GM12864 (cell line): ENCODE data around the gene MRPL58.
"Not testable (repeated sequence)": the region's sequence is repeated elsewhere in the genome, so short reads cannot be mapped to it uniquely, and the experiment has no call there.

ENCODE experiments used
- DNase-seq: peaks from one replicate; pipeline ENCODE4 v3.0.0-alpha.2; 2011; ENCODE audit warnings: low read depth
- H3K4me3 ChIP-seq: 2 replicates; pipeline ENCODE4 v1.5.1; 2011; ENCODE audit warnings: mild to moderate bottlenecking, low read depth, low read length, control low read depth
- TF ChIP-seq, protein P1 (sequence below): IDR thresholded peaks from 2 replicates; pipeline ENCODE4 v1.5.1; 2011; ENCODE audit warnings: low read depth, mild to moderate bottlenecking, moderate library complexity, low read length, control low read depth, inconsistent platforms; ENCODE audit errors: missing control alignments

The MRPL58 gene

DNA sequence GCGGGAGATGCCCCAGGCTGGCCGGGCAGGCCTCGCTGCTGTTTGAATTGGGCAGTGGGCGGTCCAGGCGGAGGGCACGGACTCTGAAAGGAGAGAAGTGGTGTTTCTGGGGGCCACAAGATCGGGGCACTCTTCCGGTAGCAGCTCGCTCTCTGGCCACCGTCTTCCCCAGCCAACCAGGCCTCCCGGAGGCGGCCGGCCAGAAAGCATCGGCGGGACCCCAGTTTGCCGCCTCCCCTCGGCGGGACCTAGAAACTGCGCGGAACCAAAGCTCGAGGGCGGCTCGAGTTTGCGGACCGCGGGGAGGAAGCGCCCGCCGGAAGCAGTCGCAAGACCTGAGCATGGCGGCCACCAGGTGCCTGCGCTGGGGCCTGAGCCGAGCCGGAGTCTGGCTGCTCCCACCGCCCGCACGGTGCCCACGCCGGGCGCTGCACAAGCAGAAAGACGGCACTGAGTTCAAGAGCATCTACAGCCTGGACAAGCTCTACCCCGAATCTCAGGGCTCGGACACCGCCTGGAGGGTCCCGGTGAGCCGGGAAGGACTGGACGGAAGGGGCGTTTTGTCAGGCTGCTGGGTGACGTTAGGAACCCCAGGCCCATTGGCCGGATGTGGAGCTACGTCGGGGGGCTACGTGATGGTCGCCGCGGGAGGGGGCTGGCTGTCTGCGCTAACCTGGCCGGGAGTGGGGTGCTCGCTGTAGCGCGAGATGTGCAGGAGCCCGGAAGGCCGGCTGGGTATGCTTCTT lies at the start of gene MRPL58:
TSS of gene MRPL58 (plus strand) at position 325 of the 746 bp plus-strand sequence. CDS start at position 342, 17 bp downstream.
- peak within 1 kb of the TSS; percentile 86 for H3K4me3 ChIP-seq
- DNase-seq = peak; percentile 57
- TF ChIP-seq, protein P1, sequence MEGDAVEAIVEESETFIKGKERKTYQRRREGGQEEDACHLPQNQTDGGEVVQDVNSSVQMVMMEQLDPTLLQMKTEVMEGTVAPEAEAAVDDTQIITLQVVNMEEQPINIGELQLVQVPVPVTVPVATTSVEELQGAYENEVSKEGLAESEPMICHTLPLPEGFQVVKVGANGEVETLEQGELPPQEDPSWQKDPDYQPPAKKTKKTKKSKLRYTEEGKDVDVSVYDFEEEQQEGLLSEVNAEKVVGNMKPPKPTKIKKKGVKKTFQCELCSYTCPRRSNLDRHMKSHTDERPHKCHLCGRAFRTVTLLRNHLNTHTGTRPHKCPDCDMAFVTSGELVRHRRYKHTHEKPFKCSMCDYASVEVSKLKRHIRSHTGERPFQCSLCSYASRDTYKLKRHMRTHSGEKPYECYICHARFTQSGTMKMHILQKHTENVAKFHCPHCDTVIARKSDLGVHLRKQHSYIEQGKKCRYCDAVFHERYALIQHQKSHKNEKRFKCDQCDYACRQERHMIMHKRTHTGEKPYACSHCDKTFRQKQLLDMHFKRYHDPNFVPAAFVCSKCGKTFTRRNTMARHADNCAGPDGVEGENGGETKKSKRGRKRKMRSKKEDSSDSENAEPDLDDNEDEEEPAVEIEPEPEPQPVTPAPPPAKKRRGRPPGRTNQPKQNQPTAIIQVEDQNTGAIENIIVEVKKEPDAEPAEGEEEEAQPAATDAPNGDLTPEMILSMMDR = peak; percentile 41

DNA sequence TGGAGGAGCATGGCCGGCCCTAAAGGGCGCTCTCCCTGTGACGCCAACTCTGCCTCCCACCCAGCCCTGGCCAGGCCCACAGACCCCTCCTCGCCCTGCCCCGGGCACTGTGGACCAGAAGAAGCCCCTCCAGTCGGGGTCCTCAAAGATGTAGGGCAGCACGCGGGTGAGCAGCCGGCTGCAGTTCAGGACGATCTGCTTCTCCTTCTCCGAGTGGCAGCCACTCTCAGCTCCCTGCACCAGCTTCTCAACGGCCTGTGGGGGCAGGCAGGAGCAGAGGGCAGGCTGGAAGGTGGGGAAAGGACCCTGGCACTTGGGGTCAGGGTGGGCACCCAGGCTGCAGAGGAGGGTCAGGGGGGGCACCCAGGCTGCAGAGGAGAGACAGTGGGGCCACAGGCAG lies 48.8 kb upstream of the MRPL58 start:
- DNase-seq = no peak
- H3K4me3 ChIP-seq = no peak overlapping the region
- TF ChIP-seq, protein P1 = peak; percentile 16

DNA sequence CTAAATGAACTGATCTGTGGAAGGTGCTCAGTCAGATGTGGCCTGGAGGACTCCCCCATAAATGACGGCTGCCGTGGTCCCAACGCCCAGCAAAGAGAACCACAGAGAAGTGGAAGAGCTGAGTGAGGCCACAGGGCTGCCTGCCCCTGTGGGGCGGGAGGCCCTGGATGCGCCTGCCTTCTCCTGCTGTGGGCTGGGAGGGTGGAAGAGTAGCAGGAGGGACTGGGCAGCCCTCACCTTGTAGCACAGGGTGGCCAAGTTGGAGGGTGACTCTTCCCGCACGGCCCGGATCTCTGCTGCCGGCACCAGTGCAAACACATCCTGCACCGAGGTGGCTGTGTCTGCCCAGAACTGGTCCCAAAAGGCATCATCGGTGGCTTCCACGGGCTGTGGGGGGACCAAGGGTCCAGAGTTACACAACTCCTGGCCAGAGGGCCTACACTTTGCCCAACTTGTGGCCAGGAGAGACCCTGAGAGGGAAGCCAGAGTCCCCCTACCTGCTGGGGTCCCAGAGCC lies 48.2 kb upstream of the MRPL58 start:
- TF ChIP-seq, protein P1 = no peak
- no peak overlapping the region for H3K4me3 ChIP-seq
- no peak for DNase-seq

DNA sequence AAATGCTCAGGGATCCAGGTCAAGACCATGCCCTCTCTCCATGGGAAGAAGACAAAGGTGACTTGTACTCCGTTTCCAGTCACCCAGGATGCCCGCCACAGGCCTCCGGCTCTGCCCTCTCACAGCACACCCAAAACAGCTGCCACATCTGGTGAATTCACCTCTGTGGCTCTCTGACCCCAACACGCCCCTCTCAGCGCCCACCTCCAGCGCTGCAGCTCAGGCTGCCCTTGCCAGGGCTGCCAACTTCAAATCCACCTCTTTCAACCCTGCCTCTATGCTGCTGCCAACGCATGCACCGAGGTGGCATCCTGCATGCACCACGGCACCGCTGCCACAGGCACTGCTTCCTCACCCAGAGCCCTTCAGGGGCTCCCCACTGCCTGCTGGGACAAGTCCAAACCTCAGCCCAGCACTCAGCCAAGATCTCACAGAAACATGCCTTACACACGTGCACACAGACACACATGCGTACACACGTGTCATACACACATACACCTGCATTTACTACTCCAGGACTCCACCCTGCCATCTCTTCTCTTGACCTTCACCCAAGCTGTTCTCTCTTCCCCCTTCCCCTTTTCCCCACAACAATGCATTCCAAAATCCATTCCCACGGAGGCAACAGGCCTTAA lies 47.4 kb upstream of the MRPL58 start:
- no peak for DNase-seq
- TF ChIP-seq, protein P1 = no peak
- no peak overlapping the region for H3K4me3 ChIP-seq

GRCh38 chr17:74968361-74968780 lies 44.1 kb upstream of the MRPL58 start:
- TF ChIP-seq, protein P1 = no peak
- DNase-seq = no peak

GRCh38 chr17:74969501-74969900 lies 43.0 kb upstream of the MRPL58 start:
- H3K4me3 ChIP-seq, DNase-seq: not testable (repeated sequence)

More at GRCh38 chr17:74968361-74968780, 44.1 kb upstream of the MRPL58 start:
- H3K4me3 ChIP-seq = no peak overlapping the region

GRCh38 chr17:74970395-74970794 lies 42.1 kb upstream of the MRPL58 start:
- H3K4me3 ChIP-seq = no peak overlapping the region
- TF ChIP-seq, protein P1 = no peak
- no peak for DNase-seq
